Peyer's patch (tissue), 4 donors: ENCODE results near the gene FUT8.

Experiments
- POLR2A ChIP-seq, 2 donors: fragments of 450-650 bp; IDR thresholded peaks; one replicate each; pipeline ENCODE4 v1.5.1; 2017; ENCODE audit warnings: antibody characterized with exemption in 2 of 2, mild to moderate bottlenecking in 2 of 2, moderate library complexity in 2 of 2
- TF ChIP-seq, protein P1 (sequence below), 6 experiments: fragments of 450-650 bp in 4 of 6; fragments of 200-600 bp in 2 of 6; sonication (generic) in 1 of 6; IDR thresholded peaks; one replicate each; pipeline ENCODE4 v1.5.1; 2017 to 2019; ENCODE audit warnings: antibody characterized with exemption in 6 of 6, mild to moderate bottlenecking in 3 of 6, moderate library complexity in 1 of 6

DNA sequence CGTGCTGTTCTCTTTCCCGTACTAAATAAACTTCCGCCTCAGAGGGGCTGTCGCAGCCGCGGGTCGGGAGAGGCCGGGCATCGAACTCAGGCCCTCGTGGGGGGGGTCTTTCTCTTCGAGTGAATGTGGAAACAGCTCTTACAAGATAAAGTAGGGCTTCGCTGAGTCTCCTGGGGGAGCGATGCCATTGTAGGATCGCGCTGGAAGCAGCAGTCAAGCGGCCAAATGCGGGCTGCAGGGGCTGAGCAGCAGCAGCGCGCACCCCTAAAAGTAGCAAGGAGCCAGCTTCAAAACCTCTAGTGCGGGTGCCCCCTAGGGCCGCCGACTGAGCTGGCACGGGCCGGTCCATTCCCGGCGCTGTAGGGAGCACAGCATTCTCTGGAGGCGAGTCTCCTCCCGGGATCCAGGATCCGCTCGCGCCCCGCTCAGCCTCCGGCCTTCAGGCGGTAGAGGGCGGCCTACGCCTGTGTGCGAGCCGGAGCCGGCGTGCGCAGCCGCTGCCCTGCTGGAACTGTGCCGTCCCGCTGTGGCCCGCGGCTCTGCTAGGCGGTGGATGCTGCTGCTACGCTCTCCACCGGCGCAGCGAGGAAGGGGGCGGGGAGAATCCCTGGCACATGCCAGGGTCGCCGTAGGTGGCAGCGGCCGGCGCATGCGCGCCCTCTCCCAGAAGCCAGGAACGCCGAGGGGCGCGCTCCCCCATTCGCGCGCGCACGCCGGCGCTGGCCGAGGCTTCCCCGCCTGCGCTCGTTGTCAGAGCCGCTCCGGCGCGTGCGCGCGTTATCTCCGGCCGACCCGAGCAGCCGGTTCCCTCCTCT, at the start of gene FUT8:
- TF ChIP-seq POLR2A (IDR thresholded peaks at IDR 0.05): peak; percentile 88 to 93
- TF ChIP-seq, protein P1, sequence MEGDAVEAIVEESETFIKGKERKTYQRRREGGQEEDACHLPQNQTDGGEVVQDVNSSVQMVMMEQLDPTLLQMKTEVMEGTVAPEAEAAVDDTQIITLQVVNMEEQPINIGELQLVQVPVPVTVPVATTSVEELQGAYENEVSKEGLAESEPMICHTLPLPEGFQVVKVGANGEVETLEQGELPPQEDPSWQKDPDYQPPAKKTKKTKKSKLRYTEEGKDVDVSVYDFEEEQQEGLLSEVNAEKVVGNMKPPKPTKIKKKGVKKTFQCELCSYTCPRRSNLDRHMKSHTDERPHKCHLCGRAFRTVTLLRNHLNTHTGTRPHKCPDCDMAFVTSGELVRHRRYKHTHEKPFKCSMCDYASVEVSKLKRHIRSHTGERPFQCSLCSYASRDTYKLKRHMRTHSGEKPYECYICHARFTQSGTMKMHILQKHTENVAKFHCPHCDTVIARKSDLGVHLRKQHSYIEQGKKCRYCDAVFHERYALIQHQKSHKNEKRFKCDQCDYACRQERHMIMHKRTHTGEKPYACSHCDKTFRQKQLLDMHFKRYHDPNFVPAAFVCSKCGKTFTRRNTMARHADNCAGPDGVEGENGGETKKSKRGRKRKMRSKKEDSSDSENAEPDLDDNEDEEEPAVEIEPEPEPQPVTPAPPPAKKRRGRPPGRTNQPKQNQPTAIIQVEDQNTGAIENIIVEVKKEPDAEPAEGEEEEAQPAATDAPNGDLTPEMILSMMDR (IDR thresholded peaks at IDR 0.05): peak in 4 of 6 experiments; percentile 48 to 78 (median 65)
